GM12801 (cell line): ENCODE results near the gene ASF1A.

Experiments
- TF ChIP-seq, protein P1 (sequence below): IDR thresholded peaks from one replicate; pipeline ENCODE4 v1.5.1; 2011; ENCODE audit warnings: control low read depth; ENCODE audit not compliant: insufficient read length; ENCODE audit errors: extremely low read depth

ASF1A gene

DNA sequence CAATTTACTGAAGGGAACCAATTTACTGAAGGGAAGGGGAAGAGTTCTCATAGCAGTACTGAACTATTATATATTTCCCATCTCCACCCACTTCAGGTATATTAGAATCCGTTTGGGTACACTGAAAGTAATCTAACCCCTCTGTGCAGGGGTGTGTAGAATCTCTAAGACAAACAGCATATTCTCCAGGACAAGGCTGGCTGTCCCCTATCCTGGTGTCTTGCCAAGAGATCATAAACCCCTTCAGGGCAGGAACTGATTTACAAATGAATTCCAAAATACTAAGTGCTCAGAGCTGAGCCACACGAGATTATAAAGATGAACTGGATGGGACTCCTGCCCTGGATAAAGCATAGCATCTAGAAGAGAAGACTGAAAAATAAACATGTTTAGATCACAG, 9.2 kb downstream of the ASF1A start:
- TF ChIP-seq, protein P1, sequence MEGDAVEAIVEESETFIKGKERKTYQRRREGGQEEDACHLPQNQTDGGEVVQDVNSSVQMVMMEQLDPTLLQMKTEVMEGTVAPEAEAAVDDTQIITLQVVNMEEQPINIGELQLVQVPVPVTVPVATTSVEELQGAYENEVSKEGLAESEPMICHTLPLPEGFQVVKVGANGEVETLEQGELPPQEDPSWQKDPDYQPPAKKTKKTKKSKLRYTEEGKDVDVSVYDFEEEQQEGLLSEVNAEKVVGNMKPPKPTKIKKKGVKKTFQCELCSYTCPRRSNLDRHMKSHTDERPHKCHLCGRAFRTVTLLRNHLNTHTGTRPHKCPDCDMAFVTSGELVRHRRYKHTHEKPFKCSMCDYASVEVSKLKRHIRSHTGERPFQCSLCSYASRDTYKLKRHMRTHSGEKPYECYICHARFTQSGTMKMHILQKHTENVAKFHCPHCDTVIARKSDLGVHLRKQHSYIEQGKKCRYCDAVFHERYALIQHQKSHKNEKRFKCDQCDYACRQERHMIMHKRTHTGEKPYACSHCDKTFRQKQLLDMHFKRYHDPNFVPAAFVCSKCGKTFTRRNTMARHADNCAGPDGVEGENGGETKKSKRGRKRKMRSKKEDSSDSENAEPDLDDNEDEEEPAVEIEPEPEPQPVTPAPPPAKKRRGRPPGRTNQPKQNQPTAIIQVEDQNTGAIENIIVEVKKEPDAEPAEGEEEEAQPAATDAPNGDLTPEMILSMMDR: no peak

DNA sequence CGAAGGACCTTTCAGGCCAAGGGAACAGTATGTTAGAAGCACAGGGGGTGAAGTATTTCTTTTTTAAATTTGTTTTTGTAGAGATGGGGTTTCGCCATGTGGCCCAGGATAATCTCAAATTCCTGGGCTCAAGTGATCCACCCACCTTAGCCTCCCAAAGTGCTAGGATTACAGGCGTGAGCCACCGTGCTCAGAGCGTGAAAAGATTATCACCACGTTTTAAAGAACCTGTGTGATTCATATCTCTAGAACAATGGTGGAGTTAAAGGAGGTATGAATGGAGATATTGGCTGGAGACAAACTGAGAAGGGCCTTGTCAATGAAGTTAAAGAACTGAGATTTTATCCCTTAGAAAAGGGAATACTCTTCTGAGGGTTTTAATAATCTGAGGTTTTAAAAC, 9.7 kb downstream of the ASF1A start:
- TF ChIP-seq, protein P1: no peak

DNA sequence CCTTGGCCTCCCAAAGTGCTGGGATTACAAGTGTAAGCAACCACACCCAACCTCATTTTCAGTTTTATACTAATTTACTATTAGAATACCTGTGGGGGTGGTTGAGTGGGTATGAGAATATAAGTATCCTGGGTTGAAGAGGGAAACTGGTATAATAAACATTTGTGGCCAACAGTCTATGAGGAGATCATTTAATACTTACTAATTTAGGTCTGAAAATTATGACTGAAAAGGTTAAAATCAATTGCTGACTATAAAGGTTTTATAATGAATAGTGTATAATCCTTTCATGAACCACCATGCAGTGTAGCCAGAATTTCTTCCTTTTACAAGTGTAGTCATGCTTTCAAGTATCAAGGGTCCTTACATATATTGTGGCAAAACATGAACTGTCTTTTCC, 11.1 kb downstream of the ASF1A start:
- TF ChIP-seq, protein P1: no peak

DNA sequence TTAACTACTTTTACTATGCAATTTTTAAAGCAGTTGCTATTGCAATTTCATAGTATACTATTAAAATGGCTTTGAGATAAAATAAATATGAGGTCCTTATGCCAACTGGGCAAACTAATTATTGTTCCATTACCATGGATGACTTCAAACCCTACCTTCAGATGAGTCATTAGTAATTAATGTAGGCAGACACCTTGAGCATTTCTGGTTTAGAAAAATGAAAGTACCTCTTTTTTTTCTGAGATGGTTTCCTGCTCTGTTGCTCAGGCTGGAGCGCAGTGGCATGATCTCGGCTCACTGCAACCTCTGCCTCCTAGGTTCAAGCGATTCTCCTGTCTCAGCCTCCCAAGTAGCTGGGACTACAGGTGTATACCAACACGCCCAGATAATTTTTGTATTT, 11.9 kb downstream of the ASF1A start:
- TF ChIP-seq, protein P1: no peak

DNA sequence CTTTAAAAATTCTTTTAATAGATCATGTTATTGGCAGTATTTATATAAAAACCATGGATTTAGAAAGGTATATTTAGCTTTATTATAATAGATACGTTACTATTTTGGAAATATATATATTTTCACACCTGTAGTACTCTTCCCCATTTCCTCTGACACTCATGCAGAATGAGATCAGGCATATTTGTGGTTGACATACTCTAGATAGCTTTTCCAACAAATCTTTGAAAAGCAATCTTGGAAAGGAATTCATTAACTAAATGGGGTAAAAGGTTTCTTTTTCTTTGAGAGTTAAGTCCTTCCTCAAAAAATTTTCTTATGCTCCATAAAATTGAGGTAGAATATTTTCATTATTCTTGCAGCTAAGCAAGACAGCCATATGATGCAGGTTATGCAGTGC, 14.5 kb downstream of the ASF1A start:
- TF ChIP-seq, protein P1: no peak

DNA sequence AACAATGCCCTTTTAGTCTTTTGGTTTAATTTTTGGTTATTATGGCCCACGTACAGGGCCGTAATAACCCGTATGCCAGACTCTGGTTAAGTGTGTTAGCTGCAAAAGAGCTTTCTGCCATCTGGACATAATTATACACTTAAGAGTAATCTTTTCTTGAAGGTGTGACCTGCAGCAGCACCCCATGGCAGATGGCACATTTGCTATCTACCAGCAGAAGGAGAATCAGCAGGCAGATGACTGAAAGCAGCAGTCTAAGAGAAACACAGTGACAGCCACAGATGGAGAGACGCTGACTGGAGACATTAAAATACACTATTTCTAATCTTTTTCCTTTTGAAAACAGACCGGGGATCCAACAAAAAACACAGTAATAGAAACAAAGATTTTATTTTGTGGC, 18.7 kb downstream of the ASF1A start:
- TF ChIP-seq, protein P1: no peak

DNA sequence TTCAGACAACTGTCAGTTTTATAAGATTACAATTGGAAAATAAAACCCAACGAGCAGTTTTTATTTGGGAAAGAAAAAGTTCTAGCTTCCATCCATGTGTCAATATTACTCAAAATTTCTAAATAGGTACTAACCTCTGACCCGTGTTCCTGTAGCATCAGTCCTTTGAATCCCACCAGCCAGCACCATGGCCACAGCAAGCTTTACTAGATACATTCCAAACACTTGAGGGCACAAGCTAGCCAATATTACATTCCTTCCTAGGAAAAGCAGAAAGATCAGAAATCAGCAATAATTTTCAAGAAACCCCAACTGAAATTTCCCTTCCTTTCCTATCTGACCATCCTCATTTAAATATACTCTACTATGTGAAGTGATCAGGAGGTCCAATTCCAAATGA, 19.2 kb downstream of the ASF1A start:
- TF ChIP-seq, protein P1: no peak

DNA sequence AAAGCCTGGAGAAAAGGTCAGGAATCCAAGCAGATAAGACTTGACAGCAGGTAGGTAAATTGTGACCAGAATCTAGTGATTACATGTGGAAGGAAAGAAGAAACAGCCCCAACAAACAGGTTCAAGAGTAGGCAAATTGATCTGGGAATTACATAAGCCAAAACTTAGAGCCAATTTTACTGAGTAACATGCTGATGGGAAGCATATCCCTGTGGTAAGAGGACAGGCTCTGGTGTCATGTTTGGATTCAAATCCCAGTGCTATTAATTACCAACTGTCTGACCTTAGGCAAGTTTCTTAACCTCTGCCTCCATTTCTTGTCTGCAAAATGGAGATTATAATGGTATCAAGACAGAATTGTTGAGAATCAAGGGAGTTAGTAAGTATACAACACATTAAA, 20.6 kb downstream of the ASF1A start:
- TF ChIP-seq, protein P1: no peak
